AG04449 (cell line): ENCODE results near the gene ZFP91.

Experiments used
- CTCF ChIA-PET: fragments of 350-600 bp; formaldehyde crosslinking; extraction: SDS; loops from one replicate; lab custom pipeline; 2021; ENCODE audit warnings: antibody characterized with exemption; lab: Yijun Ruan, JAX
- POLR2A ChIA-PET: fragments of 400-600, 350-600 bp; formaldehyde crosslinking; extraction: SDS; loops from one replicate; lab custom pipeline; 2020; ENCODE audit warnings: antibody characterized with exemption, inconsistent platforms; lab: Yijun Ruan, JAX
- DNase-seq: peaks from one replicate; pipeline ENCODE4 v3.0.0-alpha.2; 2010; ENCODE audit warnings: low read depth, low spot score
- H3K4me3 ChIP-seq: 2 replicates; pipeline ENCODE4 v1.5.1; 2011; ENCODE audit warnings: low read depth, mild to moderate bottlenecking, control low read depth, low read length
- TF ChIP-seq, protein P1 (sequence below): IDR thresholded peaks from one replicate; pipeline ENCODE4 v1.5.1; 2011; ENCODE audit warnings: mild to moderate bottlenecking, moderate library complexity, low read length, control low read depth, inconsistent platforms; ENCODE audit not compliant: insufficient read depth; ENCODE audit errors: missing control alignments

Gene ZFP91

DNA sequence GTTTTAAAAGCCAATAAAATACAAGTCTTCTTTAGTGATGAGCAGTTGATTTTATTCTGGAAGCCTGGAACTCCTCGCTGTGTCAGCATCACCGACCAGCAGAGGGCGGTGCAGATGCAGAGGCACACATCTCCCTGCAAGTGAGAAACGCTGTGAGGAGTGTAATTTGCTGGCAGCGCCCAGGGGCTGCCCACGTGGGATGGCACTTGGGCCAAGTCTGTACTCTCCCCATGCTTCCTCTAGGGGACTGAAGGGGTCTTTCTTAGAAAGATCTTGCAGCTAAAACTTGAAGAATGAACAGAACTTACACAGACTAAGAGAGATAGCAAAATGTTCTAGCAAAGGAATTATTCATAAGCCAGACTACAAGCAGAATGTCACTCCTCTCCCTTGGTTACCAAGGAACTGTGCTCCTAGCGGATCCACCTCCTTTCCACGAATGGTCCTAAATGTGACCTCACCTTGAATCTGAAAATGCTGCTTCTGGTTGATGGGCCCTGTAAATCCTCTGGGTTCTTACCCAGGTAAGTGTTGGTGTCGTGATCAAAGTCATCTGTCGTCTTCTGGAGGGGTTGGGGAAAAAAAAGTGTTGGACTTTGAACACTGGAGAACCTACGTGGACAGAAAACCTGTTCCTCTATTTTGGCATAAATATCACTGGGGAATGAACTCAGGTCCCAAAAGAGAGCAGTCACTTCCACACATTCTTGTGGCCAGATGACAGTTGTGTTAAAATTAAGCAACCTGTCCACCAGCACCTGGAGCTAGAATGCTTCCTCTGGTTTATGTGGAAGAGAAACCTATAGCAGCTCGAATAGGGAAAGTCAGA, 75.4 kb downstream of the ZFP91 start:
- TF ChIP-seq, protein P1, sequence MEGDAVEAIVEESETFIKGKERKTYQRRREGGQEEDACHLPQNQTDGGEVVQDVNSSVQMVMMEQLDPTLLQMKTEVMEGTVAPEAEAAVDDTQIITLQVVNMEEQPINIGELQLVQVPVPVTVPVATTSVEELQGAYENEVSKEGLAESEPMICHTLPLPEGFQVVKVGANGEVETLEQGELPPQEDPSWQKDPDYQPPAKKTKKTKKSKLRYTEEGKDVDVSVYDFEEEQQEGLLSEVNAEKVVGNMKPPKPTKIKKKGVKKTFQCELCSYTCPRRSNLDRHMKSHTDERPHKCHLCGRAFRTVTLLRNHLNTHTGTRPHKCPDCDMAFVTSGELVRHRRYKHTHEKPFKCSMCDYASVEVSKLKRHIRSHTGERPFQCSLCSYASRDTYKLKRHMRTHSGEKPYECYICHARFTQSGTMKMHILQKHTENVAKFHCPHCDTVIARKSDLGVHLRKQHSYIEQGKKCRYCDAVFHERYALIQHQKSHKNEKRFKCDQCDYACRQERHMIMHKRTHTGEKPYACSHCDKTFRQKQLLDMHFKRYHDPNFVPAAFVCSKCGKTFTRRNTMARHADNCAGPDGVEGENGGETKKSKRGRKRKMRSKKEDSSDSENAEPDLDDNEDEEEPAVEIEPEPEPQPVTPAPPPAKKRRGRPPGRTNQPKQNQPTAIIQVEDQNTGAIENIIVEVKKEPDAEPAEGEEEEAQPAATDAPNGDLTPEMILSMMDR, result peak; percentile 92
- ChIA-PET POLR2A (no interaction called here), CTCF (interaction anchor here (0.8 to 7.1 kb wide), 21 partner anchors 8 to 504 kb away, joined by 3 to 74 read pairs (median 6); partner anchors contain the start of gene LPXN)
- no peak for DNase-seq
- no peak overlapping the region for H3K4me3 ChIP-seq

DNA sequence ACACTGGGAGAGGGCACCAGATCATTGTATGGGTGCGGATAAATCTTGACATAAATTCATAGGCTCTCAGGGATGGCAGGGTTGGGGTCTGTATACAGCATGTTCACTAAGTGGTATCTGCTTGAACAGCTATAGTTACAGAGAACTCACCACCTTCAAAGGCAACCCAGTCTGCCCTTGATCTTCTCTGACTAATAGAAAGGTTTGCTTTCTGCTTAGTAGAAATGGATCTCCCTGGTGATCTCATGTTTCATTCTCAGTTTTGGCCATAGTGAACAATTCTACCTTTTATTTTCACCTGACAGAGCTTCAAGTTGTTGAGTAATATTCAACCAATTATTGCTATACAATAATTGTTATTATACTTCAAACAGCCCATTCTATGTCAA, 76.0 kb downstream of the ZFP91 start:
- ChIA-PET CTCF (interaction anchor here (0.8 to 7.1 kb wide), 20 partner anchors 9 to 503 kb away, joined by 3 to 74 read pairs (median 6); partner anchors contain the start of gene LPXN), POLR2A (no interaction called here)
- DNase-seq, result no peak
- no peak overlapping the region for H3K4me3 ChIP-seq
- TF ChIP-seq, protein P1, result no peak

DNA sequence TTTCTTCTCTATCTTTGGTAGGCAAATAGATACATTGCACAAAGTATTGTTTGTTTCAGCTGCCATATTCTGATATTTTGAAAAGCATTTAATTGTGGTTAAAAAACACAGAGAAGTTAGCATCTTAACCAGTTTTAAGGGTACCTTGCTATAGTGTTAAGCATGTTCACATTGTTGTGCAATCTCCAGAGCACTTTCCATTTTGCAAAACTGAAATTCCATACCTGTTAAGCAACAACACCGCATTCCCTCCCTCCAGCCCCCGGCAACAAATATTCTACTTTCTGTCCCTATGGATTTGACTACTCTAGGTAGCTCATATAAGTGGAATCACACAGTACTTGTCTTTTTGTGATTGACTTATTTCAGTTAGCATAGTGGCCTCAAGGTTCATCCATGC, 77.5 kb downstream of the ZFP91 start:
- ChIA-PET POLR2A (no interaction called here), CTCF (interaction anchor here (2.6 to 7.1 kb wide), 4 partner anchors 17 to 244 kb away, joined by 20 to 74 read pairs (median 48); no protein-coding TSS in a partner anchor)
- TF ChIP-seq, protein P1, result no peak

DNA sequence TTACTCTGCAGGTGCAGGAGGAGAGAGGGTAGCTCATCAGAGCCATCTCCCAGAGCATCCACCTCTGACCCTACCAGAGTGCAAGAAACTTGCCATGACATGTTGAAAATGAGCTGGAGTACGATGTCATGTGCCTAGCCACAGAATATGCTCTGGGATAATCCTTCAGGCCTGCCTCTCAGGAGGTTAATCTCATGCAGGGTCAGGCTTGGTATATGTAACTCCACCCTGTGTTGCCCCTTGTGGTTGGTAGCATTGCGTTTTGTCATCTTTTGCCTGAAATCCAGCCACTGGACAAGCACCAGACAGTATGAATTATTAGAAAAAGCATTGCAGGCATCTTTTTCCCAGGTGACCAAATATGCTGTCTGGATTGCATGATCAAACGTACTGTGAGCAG, 79.8 kb downstream of the ZFP91 start:
- H3K4me3 ChIP-seq, result no peak overlapping the region
- DNase-seq, result no peak
- CTCF ChIA-PET, result interaction anchor here (1.1 to 1.4 kb wide), 3 partner anchors 9 to 130 kb away, joined by 3 to 4 read pairs (median 3); no protein-coding TSS in a partner anchor
- POLR2A ChIA-PET, result no interaction called here
- TF ChIP-seq, protein P1, result no peak

More for the DNA sequence above, 77.5 kb downstream of the ZFP91 start:
- DNase-seq, result no peak
- H3K4me3 ChIP-seq, result no peak overlapping the region

DNA sequence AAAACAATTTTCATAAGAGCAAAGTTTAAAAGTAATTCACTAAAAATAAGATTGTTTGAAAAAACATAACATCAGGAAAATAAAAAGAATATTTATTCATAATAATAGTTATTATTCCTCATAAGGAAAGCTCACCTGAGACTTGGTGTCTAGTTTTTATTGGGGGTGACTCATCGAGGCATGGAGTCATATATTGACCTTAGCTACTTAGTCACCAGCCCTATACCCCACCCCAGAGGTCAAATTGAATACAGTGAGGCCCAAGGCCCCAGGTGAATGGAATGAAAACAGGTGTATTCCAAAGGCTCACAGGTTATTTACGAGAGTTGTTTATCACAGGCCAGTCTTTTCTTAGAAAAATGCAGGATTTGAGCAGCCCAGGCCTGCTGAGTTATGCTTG, 80.5 kb downstream of the ZFP91 start:
- H3K4me3 ChIP-seq, result no peak overlapping the region
- TF ChIP-seq, protein P1, result no peak
- CTCF ChIA-PET, result interaction anchor here (0.9 to 1.4 kb wide), 2 partner anchors 129 to 477 kb away, joined by 3 to 4 read pairs; no protein-coding TSS in a partner anchor
- POLR2A ChIA-PET, result no interaction called here
- DNase-seq, result no peak

DNA sequence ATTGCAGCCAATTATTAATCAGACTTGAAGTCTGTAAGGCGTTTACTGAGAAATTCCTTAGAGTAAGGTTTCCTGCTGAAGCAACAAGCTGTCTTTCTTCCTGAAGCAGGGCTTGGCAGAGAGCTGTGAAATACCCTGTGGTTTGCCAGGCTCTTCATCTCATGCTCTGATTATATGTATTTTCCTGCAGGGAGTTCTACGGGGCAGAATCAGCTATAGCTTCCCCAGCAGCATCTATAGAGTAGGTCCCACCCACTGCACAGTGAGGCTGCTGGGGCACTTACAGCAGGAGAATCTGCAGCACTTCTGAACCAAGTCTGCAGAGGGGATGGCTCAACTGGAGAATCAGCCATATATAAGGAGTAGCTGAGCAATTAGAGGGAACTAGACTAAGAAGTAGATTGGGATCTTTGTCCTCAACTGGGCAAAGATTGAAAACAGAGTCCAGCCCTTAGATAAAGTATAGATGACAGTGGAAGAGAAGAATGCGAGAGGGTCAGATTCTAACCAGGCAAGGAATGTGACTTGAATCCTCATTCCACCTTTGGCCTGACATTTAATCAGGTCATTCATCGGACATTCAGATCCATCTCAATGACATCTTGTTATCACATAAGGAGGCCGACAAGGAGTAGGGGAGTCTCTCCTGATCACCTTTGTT, 81.2 kb downstream of the ZFP91 start:
- TF ChIP-seq, protein P1, result no peak
- POLR2A ChIA-PET, result no interaction called here
- CTCF ChIA-PET, result interaction anchor here (0.9 to 1.4 kb wide), 3 partner anchors 83 to 476 kb away, joined by 3 to 4 read pairs (median 4); no protein-coding TSS in a partner anchor
- no peak for DNase-seq
- no peak overlapping the region for H3K4me3 ChIP-seq
